ENCODE measurements around the gene MTG2. TPM values are rescaled to one million over a fixed set of nuclear protein-coding genes. Genes with fewer than 3 reads are reported as not detected.

The MTG2 gene
- total and polyA plus RNA-seq, 2 of the 13 experiments (the other 11 are each of a cell fraction or from before 2014, with no cell fraction given): 20.4 to 37.8 TPM

GRCh38 chr20:62183426-62184142, 756 bp downstream of the MTG2 start (continued):
- TF ChIP-seq ZNF318 (CRISPR knock-in tag; IDR thresholded peaks at IDR 0.05) (peak; percentile 47; the same call in 1 of the 2 replicates), STAG1 (CRISPR knock-in tag; IDR thresholded peaks at IDR 0.05) (no peak), ZKSCAN1 (IDR thresholded peaks at IDR 0.05; ENCODE audit: low read length) (no peak), ZSCAN5A (CRISPR knock-in tag; IDR thresholded peaks at IDR 0.05; ENCODE audit: borderline replicate concordance) (no peak), ZNF841 (CRISPR knock-in tag; IDR thresholded peaks at IDR 0.05; ENCODE audit: borderline replicate concordance) (no peak), EP300 (IDR thresholded peaks at IDR 0.05; ENCODE audit: low read depth in 2 of 2, low read length in 2 of 2) (no peak), EP300 (CRISPR knock-in tag; IDR thresholded peaks at IDR 0.05; ENCODE audit: borderline replicate concordance) (peak; percentile 16; the same call in 1 of the 2 replicates), ONECUT2 (CRISPR knock-in tag; IDR thresholded peaks at IDR 0.05) (0 out of 2 replicates have a peak, but pooled peaks have one; percentile 26), ZNF280D (CRISPR knock-in tag; IDR thresholded peaks at IDR 0.05) (no peak), GABPA (IDR thresholded peaks at IDR 0.05; ENCODE audit: low read depth, low read length) (no peak), GABPA (CRISPR knock-in tag; IDR thresholded peaks at IDR 0.05; ENCODE audit: low read depth) (0 out of 2 replicates have a peak, but pooled peaks have one; percentile 7), PBX3 (CRISPR knock-in tag; IDR thresholded peaks at IDR 0.05; ENCODE audit: borderline replicate concordance) (no peak), HOMEZ (CRISPR knock-in tag; IDR thresholded peaks at IDR 0.05; ENCODE audit: low read depth) (no peak)

All from HepG2 (cell line).